RWPE1 (cell line): ENCODE results near the gene MMRN2.
A peak's percentile ranks its signal among the peaks of the same experiment; 100 is the strongest.
"Not testable (repeated sequence)": the region's sequence is repeated elsewhere in the genome, so short reads cannot be mapped to it uniquely, and the experiment has no call there.

Experiments
- CTCF ChIA-PET: fragments of 350-600 bp; sonication (Branson Sonifier 250); formaldehyde crosslinking; extraction: SDS; loops from one replicate; lab custom pipeline; 2021; lab: Yijun Ruan, JAX
- POLR2A ChIA-PET: fragments of 400-600 bp; formaldehyde crosslinking; extraction: SDS; loops from one replicate; lab custom pipeline; 2020; ENCODE audit warnings: antibody characterized with exemption; ENCODE audit not compliant: low non-redundant PET; lab: Yijun Ruan, JAX
- DNase-seq: peaks from one replicate; pipeline ENCODE4 v3.0.0; 2012; ENCODE audit warnings: low spot score
- H3K27ac ChIP-seq: fragments of 450-650 bp; 2 replicates; pipeline ENCODE4 v1.5.1; 2017
- TF ChIP-seq, protein P1 (sequence below): fragments of 450-650 bp; conservative IDR thresholded peaks from 2 replicates; pipeline ENCODE4 v1.5.1; 2017; ENCODE audit warnings: low read depth, mild to moderate bottlenecking

Gene MMRN2, protein sequence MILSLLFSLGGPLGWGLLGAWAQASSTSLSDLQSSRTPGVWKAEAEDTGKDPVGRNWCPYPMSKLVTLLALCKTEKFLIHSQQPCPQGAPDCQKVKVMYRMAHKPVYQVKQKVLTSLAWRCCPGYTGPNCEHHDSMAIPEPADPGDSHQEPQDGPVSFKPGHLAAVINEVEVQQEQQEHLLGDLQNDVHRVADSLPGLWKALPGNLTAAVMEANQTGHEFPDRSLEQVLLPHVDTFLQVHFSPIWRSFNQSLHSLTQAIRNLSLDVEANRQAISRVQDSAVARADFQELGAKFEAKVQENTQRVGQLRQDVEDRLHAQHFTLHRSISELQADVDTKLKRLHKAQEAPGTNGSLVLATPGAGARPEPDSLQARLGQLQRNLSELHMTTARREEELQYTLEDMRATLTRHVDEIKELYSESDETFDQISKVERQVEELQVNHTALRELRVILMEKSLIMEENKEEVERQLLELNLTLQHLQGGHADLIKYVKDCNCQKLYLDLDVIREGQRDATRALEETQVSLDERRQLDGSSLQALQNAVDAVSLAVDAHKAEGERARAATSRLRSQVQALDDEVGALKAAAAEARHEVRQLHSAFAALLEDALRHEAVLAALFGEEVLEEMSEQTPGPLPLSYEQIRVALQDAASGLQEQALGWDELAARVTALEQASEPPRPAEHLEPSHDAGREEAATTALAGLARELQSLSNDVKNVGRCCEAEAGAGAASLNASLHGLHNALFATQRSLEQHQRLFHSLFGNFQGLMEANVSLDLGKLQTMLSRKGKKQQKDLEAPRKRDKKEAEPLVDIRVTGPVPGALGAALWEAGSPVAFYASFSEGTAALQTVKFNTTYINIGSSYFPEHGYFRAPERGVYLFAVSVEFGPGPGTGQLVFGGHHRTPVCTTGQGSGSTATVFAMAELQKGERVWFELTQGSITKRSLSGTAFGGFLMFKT

DNA sequence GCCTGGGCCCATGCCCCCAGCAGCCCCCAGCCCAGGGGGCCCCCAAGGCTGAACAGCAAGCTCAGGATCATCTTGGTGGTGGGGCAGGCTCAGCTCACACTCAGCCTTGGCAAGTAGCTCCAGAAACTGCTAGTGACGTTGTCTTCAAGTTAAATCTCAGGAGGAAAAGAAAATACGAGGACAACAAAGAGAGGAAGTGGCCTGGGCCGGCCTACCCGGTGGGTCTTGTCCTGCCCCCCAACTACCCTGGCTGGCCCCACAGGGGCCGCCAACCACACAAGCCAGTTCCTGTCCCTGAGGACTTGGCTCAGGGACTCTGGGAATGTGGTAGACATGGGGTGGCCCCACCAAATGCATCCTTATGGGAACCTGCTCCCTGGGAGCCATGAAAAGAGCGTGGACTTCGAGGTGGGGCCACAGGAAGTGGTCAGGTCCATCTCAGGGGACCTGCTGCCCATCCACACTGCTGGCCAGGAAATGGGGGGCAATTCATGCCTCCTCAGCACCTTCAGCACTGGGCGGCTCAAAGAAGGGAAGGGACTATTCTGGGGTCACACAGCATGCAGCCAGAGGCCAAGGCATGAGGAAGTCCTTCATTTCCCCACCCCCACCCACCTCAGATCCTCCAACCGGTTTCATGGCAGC, at the start of gene MMRN2:
Gene MMRN2, minus strand, starts transcription at position 145 of the 645 bp plus-strand sequence. Its CDS starts 74 bp downstream, at position 71.
- CTCF ChIA-PET, result interaction anchor here (0.6 to 2.1 kb wide), 3 partner anchors 9 to 18 kb away, joined by 5 to 8 read pairs (median 7); no protein-coding TSS in a partner anchor
- TF ChIP-seq, protein P1, sequence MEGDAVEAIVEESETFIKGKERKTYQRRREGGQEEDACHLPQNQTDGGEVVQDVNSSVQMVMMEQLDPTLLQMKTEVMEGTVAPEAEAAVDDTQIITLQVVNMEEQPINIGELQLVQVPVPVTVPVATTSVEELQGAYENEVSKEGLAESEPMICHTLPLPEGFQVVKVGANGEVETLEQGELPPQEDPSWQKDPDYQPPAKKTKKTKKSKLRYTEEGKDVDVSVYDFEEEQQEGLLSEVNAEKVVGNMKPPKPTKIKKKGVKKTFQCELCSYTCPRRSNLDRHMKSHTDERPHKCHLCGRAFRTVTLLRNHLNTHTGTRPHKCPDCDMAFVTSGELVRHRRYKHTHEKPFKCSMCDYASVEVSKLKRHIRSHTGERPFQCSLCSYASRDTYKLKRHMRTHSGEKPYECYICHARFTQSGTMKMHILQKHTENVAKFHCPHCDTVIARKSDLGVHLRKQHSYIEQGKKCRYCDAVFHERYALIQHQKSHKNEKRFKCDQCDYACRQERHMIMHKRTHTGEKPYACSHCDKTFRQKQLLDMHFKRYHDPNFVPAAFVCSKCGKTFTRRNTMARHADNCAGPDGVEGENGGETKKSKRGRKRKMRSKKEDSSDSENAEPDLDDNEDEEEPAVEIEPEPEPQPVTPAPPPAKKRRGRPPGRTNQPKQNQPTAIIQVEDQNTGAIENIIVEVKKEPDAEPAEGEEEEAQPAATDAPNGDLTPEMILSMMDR, result no peak
- DNase-seq, result no peak
- H3K27ac ChIP-seq, result peak within 1 kb of the TSS; percentile 83
- POLR2A ChIA-PET, result no interaction called here

DNA sequence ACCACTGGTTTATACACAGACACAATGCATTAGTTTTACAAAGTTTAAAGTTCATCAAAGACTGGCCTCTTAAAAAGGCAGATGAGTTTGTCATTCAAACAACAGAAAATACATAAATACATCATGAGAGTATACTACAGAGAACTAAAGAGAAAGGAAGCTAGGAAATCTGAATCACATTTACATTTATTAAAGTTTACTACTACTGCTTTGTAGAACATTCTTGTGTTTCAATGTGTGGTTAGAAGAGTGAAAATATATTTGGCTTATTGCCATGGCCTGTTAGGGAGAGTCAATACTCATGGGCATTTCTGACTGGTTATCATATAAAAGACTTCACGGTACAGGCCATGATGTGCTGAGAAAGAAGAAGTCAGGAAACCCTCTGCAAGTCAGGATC, 49.7 kb upstream of the MMRN2 start:
- POLR2A ChIA-PET, H3K27ac ChIP-seq, DNase-seq, CTCF ChIA-PET: not testable (repeated sequence)

DNA sequence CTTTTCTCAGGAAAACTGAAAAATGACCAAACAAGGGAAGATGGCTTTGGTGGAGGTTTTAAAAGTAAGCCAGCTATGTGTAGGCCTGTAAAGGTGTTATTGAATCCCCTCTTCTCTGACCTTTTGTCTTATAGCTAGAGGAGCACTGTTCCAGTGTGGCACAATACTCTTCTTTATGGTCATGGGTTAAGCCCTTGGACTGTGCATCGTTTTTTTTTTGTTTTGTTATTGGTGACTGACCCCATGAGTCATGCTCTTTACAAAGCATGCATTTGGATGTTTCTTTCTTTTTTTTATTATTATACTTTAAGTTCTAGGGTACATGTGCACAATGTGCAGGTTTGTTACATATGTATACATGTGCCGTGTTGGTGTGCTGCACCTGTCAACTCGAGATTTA, 43.1 kb upstream of the MMRN2 start:
- ChIA-PET POLR2A (no interaction called here), CTCF (interaction anchor here (0.6 kb wide), 1 partner anchor 166 kb away, joined by 4 read pairs; no protein-coding TSS in a partner anchor)
- no peak overlapping the region for H3K27ac ChIP-seq
- TF ChIP-seq, protein P1, result no peak
- no peak for DNase-seq

DNA sequence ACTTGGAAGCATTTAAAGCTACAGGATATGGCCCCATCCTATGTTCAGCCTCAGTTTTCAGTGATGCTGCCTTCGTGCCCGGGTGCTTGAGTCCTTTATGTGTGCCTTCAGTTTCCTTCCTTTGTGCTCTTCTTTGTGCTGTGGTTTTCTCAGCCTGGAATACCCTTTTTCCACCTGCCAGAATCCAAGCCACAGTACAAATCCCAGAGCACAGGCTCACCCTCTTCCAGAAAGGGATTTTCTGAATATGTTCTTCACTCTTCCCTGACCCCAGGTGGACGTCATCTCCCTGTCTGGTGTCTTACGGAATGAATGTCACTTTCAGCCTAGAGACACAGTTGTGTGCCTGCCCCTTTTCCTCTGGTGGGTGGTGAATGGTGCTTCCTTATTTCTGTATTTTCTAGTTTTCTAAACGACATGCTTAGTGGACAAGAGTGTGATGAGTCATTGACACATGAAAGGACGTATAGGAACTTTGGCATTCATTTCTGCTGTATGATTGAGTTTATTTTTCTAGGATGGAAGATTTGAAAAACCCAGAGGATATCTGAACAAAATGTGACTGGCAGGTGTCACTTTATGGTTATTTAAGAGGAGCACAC, 42.5 kb upstream of the MMRN2 start:
- CTCF ChIA-PET, result interaction anchor here (0.6 kb wide), 1 partner anchor 166 kb away, joined by 4 read pairs; no protein-coding TSS in a partner anchor
- POLR2A ChIA-PET, DNase-seq, H3K27ac ChIP-seq: not testable (repeated sequence)

DNA sequence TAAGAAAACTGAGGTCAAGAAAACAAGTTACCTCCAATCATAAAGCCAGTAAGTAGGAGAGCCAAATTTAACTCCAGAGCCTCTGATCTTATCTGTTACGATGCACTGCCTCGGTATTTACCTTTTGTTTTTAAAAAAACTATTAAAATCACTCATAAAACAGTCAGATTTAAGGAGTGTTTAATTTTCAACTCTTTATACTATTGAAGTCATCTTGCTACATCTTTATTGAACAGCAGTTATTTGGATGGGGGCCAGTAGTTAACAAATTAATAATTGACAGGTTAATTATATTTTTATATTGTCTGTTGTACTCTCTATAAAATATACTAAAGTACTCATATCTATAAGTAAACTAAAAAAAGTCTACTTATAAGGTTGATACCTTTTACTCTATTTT, 35.5 kb upstream of the MMRN2 start:
- POLR2A ChIA-PET, result no interaction called here
- TF ChIP-seq, protein P1, result no peak
- CTCF ChIA-PET, result no interaction called here
- DNase-seq, result no peak
- H3K27ac ChIP-seq, result no peak overlapping the region

DNA sequence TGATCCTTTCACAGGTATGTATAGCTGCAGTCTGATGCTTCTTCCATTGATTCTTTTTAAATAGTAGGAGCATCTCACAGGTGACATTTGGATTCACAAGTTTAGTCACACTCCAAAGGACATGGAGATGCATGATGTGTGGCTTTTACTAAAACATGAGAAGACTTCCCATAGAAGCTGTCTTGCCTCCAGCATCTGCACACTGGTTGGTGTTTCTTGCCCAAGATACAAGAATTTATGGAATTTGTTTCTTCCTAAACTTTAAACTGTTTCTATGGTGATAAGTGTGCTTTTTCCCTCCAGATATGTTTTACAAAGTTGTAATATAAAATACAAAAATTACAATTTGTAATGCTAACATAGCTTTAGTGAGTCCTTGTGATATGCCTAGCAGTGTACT, 35.0 kb upstream of the MMRN2 start:
- POLR2A ChIA-PET, result no interaction called here
- no peak for DNase-seq
- no peak overlapping the region for H3K27ac ChIP-seq
- CTCF ChIA-PET, result no interaction called here
- TF ChIP-seq, protein P1, result no peak

DNA sequence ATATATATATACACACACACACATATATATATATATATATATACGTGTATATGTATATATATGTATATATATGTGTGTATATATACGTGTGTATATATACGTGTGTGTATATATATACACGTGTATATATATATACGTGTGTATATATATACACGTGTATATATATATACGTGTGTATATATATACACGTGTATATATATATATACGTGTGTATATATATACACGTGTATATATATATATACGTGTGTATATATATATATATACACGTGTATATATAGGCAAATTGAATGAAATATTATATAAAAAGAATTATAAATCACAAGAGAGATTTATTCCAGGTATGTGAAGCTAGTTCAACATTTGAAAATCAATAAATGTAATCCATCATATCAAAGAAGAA, 33.9 kb upstream of the MMRN2 start:
- H3K27ac ChIP-seq, POLR2A ChIA-PET, DNase-seq: not testable (repeated sequence)
- CTCF ChIA-PET, result interaction anchor here (1.1 kb wide), 1 partner anchor 75 kb away, joined by 3 read pairs; no protein-coding TSS in a partner anchor
